Hair follicular keratinocyte (primary cell): ENCODE data around the gene ATP12A. TPM values are rescaled to one million over a fixed set of nuclear protein-coding genes. Genes with fewer than 3 reads are reported as not detected.

ENCODE experiments used
- total RNA-seq: library from RNA; depleted of rRNA; stranded (reverse); fragments of >200 nt; gene quantifications from 2 replicates; pipeline ENCODE4 v1.2.3, GENCODE V29; 2015

The ATP12A gene
- 0.87 and 4.8 TPM in 2 replicates for total RNA-seq

GRCh38 chr13:24680258-24680920 is at the start of gene ATP12A:
TSS of gene ATP12A (plus strand) at chr13:24680408. CDS start at chr13:24680744, 336 bp downstream.

Other genes with a start within 250 kb of the ATP12A start
- gene PARP4, start 167.6 kb upstream of the ATP12A start, total RNA-seq: 24.3 and 38.4 TPM in 2 replicates
- gene RNF17, start 83.8 kb downstream of the ATP12A start, total RNA-seq: not detected in 2 replicates